ENCODE data around the gene FIBP.

GRCh38 chr11:65862191-65862735, 26.0 kb downstream of the FIBP start:
- TF ChIP-seq CTCF (IDR thresholded peaks at IDR 0.05; ENCODE audit: insufficient read depth, low read depth, low read length) (no peak), EZH2 (IDR thresholded peaks at IDR 0.05; ENCODE audit: insufficient read depth, low read length) (no peak)
